ACC112 (cell line): ENCODE measurements around the gene FRYL.
"Not testable (repeated sequence)": the region's sequence is repeated elsewhere in the genome, so short reads cannot be mapped to it uniquely, and the experiment has no call there.

Source experiments
- H2AFZ ChIP-seq: fragments of 200-600 bp; sonication (generic); one replicate; pipeline ENCODE4 v1.6.0; 2017; ENCODE audit warnings: antibody characterized with exemption, low read length; ENCODE audit not compliant: unreplicated experiment
- H3K27ac ChIP-seq: fragments of 200-600 bp; sonication (generic); 2 replicates; pipeline ENCODE4 v1.5.1; 2014; ENCODE audit warnings: low read depth, mild to moderate bottlenecking, antibody characterized with exemption, low read length, moderate library complexity
- H3K27me3 ChIP-seq: fragments of 200-600 bp; sonication (generic); 2 replicates; pipeline ENCODE4 v1.6.1; 2014; ENCODE audit warnings: mild to moderate bottlenecking, antibody characterized with exemption, low read length, moderate library complexity, mixed read lengths; ENCODE audit not compliant: insufficient read depth
- H3K36me3 ChIP-seq: fragments of 200-600 bp; sonication (generic); 2 replicates; pipeline ENCODE4 v1.6.1; 2016; ENCODE audit warnings: mild to moderate bottlenecking, antibody characterized with exemption, low read length, moderate library complexity, mixed read lengths; ENCODE audit not compliant: insufficient read depth
- H3K4me1 ChIP-seq: fragments of 200-600 bp; sonication (generic); one replicate; pipeline ENCODE4 v1.6.1; 2016; ENCODE audit warnings: low read length, mixed read lengths; ENCODE audit not compliant: insufficient read depth, unreplicated experiment, control insufficient read depth
- H3K4me3 ChIP-seq: fragments of 200-600 bp; sonication (generic); 2 replicates; pipeline ENCODE4 v1.5.1; 2014; ENCODE audit warnings: mild to moderate bottlenecking, low read depth, low read length
- H3K79me2 ChIP-seq: fragments of 200-600 bp; sonication (generic); one replicate; pipeline ENCODE4 v1.6.0; 2016; ENCODE audit warnings: low read length; ENCODE audit not compliant: control insufficient read depth, unreplicated experiment, insufficient read depth

The FRYL gene

DNA sequence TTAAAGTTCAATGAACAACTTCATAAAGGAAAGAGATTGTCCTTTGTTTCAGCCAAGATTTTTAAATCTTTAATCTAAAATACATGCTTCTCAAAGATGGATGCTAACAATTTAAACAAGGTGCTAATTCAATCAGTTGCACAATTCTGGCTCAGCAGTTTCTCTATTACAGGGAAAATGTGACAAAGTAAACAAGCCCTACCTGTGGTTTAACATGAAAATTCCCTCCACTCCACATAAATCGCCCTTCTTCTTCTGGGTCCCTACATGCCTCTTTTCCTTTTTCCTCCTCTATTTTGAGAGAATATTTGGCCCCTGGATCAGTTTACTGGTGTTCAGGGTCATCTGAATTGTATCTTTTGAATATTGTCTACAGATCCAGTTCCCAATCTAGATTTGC lies 80.6 kb downstream of the FRYL start:
- Histone ChIP-seq H3K27me3 (no peaks in the 10 kb centered on the region), H3K4me1 (peaks cover 36% of the 10 kb centered on the region), H3K4me3 (peak overlapping the region; percentile 48), H2AFZ (no peak overlapping the region), H3K27ac (peak overlapping the region; percentile 89), H3K79me2 (peaks cover 34% of the 10 kb centered on the region), H3K36me3 (no peaks in the 10 kb centered on the region)

- Histone ChIP-seq H2AFZ (no peak overlapping the region), H3K79me2 (peaks cover 41% of the 10 kb centered on the region), H3K27ac (peak overlapping the region; percentile 89), H3K36me3 (no peaks in the 10 kb centered on the region), H3K4me3 (peak overlapping the region; percentile 48), H3K4me1 (peaks cover 36% of the 10 kb centered on the region), H3K27me3 (no peaks in the 10 kb centered on the region)
These were observed 81.8 kb downstream of the FRYL start for GRCh38 chr4:48698029-48698971.

- Histone ChIP-seq H3K4me3 (0 out of 2 replicates have a peak overlapping the region, but pooled peaks have one; percentile 48), H3K4me1 (peaks cover 36% of the 10 kb centered on the region), H3K79me2 (peaks cover 47% of the 10 kb centered on the region), H3K27ac (peak overlapping the region; percentile 89)
- H3K27me3 ChIP-seq, H2AFZ ChIP-seq, H3K36me3 ChIP-seq: not testable (repeated sequence)
These were observed 82.6 kb downstream of the FRYL start for GRCh38 chr4:48697516-48697915.

DNA sequence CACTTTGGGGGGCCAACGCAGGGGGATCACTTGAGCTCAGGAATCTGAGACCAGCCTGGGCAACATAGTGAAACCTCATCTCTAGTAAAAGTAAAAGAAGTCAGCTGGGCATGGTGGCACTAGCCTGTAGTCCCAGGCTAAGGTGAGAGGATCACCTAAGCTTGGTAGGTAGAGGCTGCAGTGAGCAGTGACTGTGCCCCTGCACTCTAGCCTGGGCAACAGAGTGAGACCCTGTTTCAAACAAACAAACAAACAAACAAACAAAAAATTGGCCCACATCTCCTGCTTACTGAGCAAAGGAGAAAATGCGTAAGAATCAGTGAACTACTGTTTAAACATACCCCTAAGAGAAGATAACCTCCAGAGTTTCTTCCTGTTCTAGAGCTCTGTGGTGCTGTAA lies 85.3 kb downstream of the FRYL start:
- H3K27me3 ChIP-seq, result no peaks in the 10 kb centered on the region
- H3K4me3 ChIP-seq, result no peak overlapping the region
- peaks cover 30% of the 10 kb centered on the region for H3K4me1 ChIP-seq

DNA sequence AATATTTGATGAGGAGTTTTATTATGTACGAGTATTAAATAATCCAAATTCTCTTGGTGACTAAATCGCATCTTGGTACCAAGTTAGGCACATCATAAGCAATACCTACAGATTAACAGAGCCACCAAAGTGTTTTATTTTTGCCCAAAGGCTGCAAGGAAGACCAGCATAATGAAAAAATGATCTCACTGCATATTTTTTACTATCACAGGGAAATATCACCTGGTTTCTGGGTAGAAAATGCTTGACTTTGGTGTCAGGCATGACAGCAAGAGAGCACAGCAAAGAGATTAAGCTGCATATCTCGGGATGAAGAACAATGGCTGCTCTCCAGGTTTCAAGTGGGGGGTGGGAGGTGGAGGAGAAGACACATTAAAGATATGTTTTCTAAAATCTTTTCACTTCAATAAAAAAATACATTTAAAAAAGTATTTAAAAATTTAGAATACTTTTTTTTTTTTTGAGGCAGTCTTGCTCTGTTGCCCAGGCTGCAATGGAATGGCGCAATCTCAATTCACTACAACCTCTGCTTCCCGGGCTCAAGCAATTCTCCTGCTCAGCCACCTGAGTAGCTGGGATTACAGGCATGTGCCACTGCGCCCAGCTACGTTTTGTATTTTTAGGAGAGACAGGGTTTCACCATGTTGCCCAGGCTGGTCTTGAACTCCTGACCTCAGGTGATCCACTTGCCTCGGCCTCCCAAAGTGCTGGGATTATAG lies 86.1 kb downstream of the FRYL start:
- no peak overlapping the region for H3K27ac ChIP-seq

More for the DNA sequence above, 85.3 kb downstream of the FRYL start:
- peaks cover 57% of the 10 kb centered on the region for H3K79me2 ChIP-seq
- no peak overlapping the region for H3K27ac ChIP-seq
- no peaks in the 10 kb centered on the region for H3K36me3 ChIP-seq
- H2AFZ ChIP-seq, result no peak overlapping the region

DNA sequence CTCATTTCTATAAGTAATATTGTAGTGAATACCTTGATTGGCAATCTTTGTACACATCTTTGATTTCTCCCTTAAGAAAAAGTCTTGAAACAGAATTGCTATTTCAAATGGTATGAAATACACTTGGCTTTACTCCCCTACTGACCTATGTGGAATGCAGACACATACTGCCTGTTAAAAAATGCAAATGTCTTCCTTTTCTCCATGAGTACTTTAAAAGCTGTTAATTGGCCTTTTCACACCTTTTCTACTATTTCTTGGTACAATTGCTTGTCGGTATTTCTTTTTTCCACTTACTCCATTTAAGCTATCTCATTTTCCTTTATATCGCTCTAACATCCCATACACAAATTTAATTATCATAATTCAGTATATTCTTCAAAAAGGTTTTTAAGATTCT lies 87.2 kb downstream of the FRYL start:
- Histone ChIP-seq H3K36me3 (no peaks in the 10 kb centered on the region), H3K79me2 (peaks cover 58% of the 10 kb centered on the region), H3K4me3 (no peak overlapping the region), H3K27ac (no peak overlapping the region), H3K4me1 (peaks cover 12% of the 10 kb centered on the region), H3K27me3 (no peaks in the 10 kb centered on the region), H2AFZ (no peak overlapping the region)

More for the DNA sequence above, 86.1 kb downstream of the FRYL start:
- H2AFZ ChIP-seq, result no peak overlapping the region
- no peaks in the 10 kb centered on the region for H3K36me3 ChIP-seq
- H3K79me2 ChIP-seq, result peaks cover 60% of the 10 kb centered on the region
- H3K27me3 ChIP-seq, result no peaks in the 10 kb centered on the region
- no peak overlapping the region for H3K4me3 ChIP-seq
- H3K4me1 ChIP-seq, result peaks cover 23% of the 10 kb centered on the region

GRCh38 chr4:48692044-48692443 lies 88.0 kb downstream of the FRYL start:
- Histone ChIP-seq H3K36me3 (no peaks in the 10 kb centered on the region), H2AFZ (no peak overlapping the region), H3K4me1 (peaks cover 6% of the 10 kb centered on the region), H3K27me3 (no peaks in the 10 kb centered on the region), H3K27ac (no peak overlapping the region), H3K4me3 (no peak overlapping the region), H3K79me2 (peaks cover 53% of the 10 kb centered on the region)

GRCh38 chr4:48688953-48689352 lies 91.1 kb downstream of the FRYL start:
- H2AFZ ChIP-seq, result no peak overlapping the region
- peaks cover 37% of the 10 kb centered on the region for H3K79me2 ChIP-seq
- no peak overlapping the region for H3K4me3 ChIP-seq
- no peak overlapping the region for H3K27ac ChIP-seq
- no peaks in the 10 kb centered on the region for H3K27me3 ChIP-seq
- peaks cover 6% of the 10 kb centered on the region for H3K4me1 ChIP-seq
- H3K36me3 ChIP-seq, result no peaks in the 10 kb centered on the region

DNA sequence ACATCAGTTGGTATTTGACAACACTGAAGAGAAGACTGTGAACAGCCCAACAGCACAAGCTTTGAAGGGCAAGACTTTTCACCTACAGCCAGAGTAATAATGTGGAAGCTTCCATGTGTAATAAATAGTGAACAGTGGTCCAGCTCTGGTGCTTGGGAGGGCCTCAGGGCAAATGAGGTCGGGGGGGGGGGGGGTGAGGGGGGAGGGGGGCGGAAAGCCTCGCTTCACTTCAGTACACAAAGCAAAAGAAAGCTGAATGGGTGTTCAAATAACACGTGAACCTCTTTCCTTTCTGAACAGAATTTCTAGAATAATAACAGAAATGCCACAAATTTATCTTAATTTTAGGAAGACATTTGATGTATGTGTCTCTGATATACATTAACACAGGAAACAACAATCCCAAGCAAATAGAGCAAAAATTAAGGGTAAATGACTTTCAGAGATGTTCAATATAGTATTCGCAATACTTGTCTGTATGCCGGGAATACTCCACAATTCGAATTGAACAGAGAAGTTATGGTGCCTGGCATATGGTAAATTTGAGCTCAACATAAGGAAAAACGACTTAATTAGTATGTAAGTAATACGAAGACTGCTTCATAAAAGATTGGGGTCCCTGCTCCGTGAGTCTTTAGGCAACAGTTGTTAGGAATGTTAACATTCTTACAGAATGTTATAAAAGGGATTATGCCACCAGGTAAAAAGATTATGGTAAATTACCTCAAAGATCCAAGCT lies 92.6 kb downstream of the FRYL start:
- Histone ChIP-seq H3K79me2 (peaks cover 26% of the 10 kb centered on the region), H3K4me3 (no peak overlapping the region), H3K36me3 (no peaks in the 10 kb centered on the region), H2AFZ (no peak overlapping the region), H3K4me1 (peaks cover 6% of the 10 kb centered on the region), H3K27ac (no peak overlapping the region), H3K27me3 (no peaks in the 10 kb centered on the region)

DNA sequence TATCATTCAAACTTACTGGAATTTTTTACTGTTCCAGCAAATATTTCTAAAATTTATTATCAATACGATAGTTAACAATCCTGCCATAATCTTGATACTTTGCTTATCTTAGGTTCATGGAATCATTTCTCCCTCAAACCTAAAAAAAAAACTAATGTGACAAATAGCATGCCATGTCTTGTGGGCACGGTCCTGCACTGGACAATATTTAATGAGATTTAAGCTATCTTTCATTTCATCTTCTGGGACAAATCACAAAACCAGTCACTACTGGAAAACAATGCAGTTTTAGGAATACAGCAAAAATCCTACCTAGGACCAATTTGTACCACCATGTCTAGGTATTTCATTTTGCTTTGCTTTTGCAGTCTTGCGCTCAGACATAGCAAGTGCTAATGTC lies 93.7 kb downstream of the FRYL start:
- peaks cover 22% of the 10 kb centered on the region for H3K79me2 ChIP-seq

More for the DNA sequence above, 93.7 kb downstream of the FRYL start:
- H3K4me1 ChIP-seq, result peaks cover 5% of the 10 kb centered on the region
- no peak overlapping the region for H2AFZ ChIP-seq
- H3K27ac ChIP-seq, result no peak overlapping the region
- H3K36me3 ChIP-seq, result no peaks in the 10 kb centered on the region
- H3K27me3 ChIP-seq, result no peaks in the 10 kb centered on the region
- H3K4me3 ChIP-seq, result no peak overlapping the region
